ENCODE measurements around the gene C6orf136.

Gene C6orf136

GRCh38 chr6:30664994-30665767 lies 18.2 kb downstream of the C6orf136 start:
- no peak for DNase-seq

GRCh38 chr6:30666300-30666699 lies 19.4 kb downstream of the C6orf136 start:
- peak; percentile 33 to 68 for DNase-seq

GRCh38 chr6:30670760-30671527 lies 24.0 kb downstream of the C6orf136 start:
- no peak for DNase-seq

GRCh38 chr6:30672445-30673253 lies 25.7 kb downstream of the C6orf136 start, which contains the start of gene DHX16:
TSS of gene DHX16 (minus strand) at chr6:30673006. CDS start at chr6:30672841, 165 bp downstream.
- peak; percentile 93 to 97 for DNase-seq

- DNase-seq: no peak
Observed at GRCh38 chr6:30676660-30677285, 29.8 kb downstream of the C6orf136 start.

GRCh38 chr6:30678964-30679726 lies 32.2 kb downstream of the C6orf136 start:
- peak; percentile 55 to 88 for DNase-seq

- no peak for DNase-seq
Observed at GRCh38 chr6:30679765-30680535, 33.0 kb downstream of the C6orf136 start.

GRCh38 chr6:30681766-30682142 lies 34.8 kb downstream of the C6orf136 start:
- no peak for DNase-seq

GRCh38 chr6:30682143-30683117 lies 35.5 kb downstream of the C6orf136 start:
- peak; percentile 74 to 85 for DNase-seq

- peak; percentile 82 to 96 for DNase-seq
Observed at GRCh38 chr6:30683183-30683979, 36.4 kb downstream of the C6orf136 start.

GRCh38 chr6:30683980-30684338 lies 37.0 kb downstream of the C6orf136 start:
- peak in 1 of 2 donors; percentile 10 for DNase-seq

GRCh38 chr6:30684386-30685156 lies 37.6 kb downstream of the C6orf136 start:
- DNase-seq: peak; percentile 80 to 95

GRCh38 chr6:30685157-30686008 lies 38.5 kb downstream of the C6orf136 start:
- DNase-seq: peak in 1 of 2 donors; percentile 26

GRCh38 chr6:30686009-30686907 lies 39.3 kb downstream of the C6orf136 start, which contains the start of gene PPP1R18:
TSS of gene PPP1R18 (minus strand) at chr6:30686645. CDS start at chr6:30686018, 627 bp downstream.
- DNase-seq: peak; percentile 79 to 82

GRCh38 chr6:30686908-30687658 lies 40.1 kb downstream of the C6orf136 start:
- DNase-seq: peak; percentile 88 to 98

Data from inflammatory macrophage treated with lipopolysaccharide for 1 hour (primary cell).